Neuronal stem cell (in vitro differentiated cells): ENCODE results near the gene JSRP1.
A peak's percentile ranks its signal among the peaks of the same experiment; 100 is the strongest.

Experiments used
- DNase-seq: peaks from one replicate; pipeline ENCODE4 v3.0.0-alpha.2; 2013; ENCODE audit warnings: low spot score
- H2AFZ ChIP-seq: one replicate; pipeline ENCODE4 v1.6.1; 2013; ENCODE audit warnings: mild to moderate bottlenecking, low read length, inconsistent platforms
- H2AK5ac ChIP-seq: 2 replicates; pipeline ENCODE4 v1.6.1; 2013; ENCODE audit warnings: low read depth, mild to moderate bottlenecking, inconsistent platforms, low read length, moderate library complexity, mixed read lengths
- H2BK120ac ChIP-seq: 2 replicates; pipeline ENCODE4 v1.6.1; 2013; ENCODE audit warnings: low read depth, mild to moderate bottlenecking, inconsistent platforms, low read length, moderate library complexity, mixed read lengths
- H2BK12ac ChIP-seq: one replicate; pipeline ENCODE4 v1.6.1; 2013; ENCODE audit warnings: low read length, inconsistent platforms
- H2BK15ac ChIP-seq: 2 replicates; pipeline ENCODE4 v1.6.1; 2013; ENCODE audit warnings: mild to moderate bottlenecking, low read length, inconsistent platforms, mixed read lengths
- H2BK5ac ChIP-seq: one replicate; pipeline ENCODE4 v1.6.1; 2013; ENCODE audit warnings: inconsistent platforms, mild to moderate bottlenecking, low read length, moderate library complexity
- H3K14ac ChIP-seq: one replicate; pipeline ENCODE4 v1.6.1; 2013; ENCODE audit warnings: low read length, inconsistent platforms
- H3K18ac ChIP-seq: 2 replicates; pipeline ENCODE4 v1.6.1; 2013; ENCODE audit warnings: low read length, inconsistent platforms
- H3K23ac ChIP-seq: 2 replicates; pipeline ENCODE4 v1.6.1; 2013; ENCODE audit warnings: low read depth, mild to moderate bottlenecking, mixed read lengths, low read length, inconsistent platforms; ENCODE audit not compliant: poor library complexity
- H3K27ac ChIP-seq: replicated peaks from 3 replicates; pipeline ENCODE4 v1.5.1; 2013; ENCODE audit warnings: low read length, inconsistent platforms
- H3K27me3 ChIP-seq, 3 experiments: 2 replicates each; pipeline ENCODE4 v1.6.1; 2013; ENCODE audit warnings: low read length in 3 of 3, mild to moderate bottlenecking in 2 of 3, inconsistent platforms in 1 of 3, low read depth in 1 of 3, mixed read lengths in 1 of 3, moderate library complexity in 1 of 3; ENCODE audit not compliant: control insufficient read depth in 3 of 3, insufficient read depth in 3 of 3
- H3K36me3 ChIP-seq, 2 donors: replicated peaks in 1 of 2; 2 replicates each; pipeline ENCODE4 v1.6.1; 2013; ENCODE audit warnings: low read length in 2 of 2; ENCODE audit not compliant: control insufficient read depth in 2 of 2, insufficient read depth in 2 of 2
- H3K4ac ChIP-seq: 2 replicates; pipeline ENCODE4 v1.6.1; 2013; ENCODE audit warnings: inconsistent platforms, mild to moderate bottlenecking, low read length, moderate library complexity
- H3K4me1 ChIP-seq, 2 donors: 1 replicate in 1 of 2; 2 replicates in 1 of 2; pipeline ENCODE4 v1.6.1; 2013; ENCODE audit warnings: low read length in 2 of 2, low read depth in 1 of 2; ENCODE audit not compliant: control insufficient read depth in 2 of 2, insufficient read depth in 1 of 2
- H3K4me2 ChIP-seq: one replicate; pipeline ENCODE4 v1.6.1; 2013; ENCODE audit warnings: mild to moderate bottlenecking, low read length, inconsistent platforms; ENCODE audit not compliant: insufficient read depth, poor library complexity, severe bottlenecking
- H3K4me3 ChIP-seq, 2 donors: 2 replicates each; pipeline ENCODE4 v1.5.1; 2013; ENCODE audit warnings: low read length in 2 of 2, mild to moderate bottlenecking in 2 of 2, inconsistent platforms in 1 of 2, moderate library complexity in 1 of 2
- H3K79me1 ChIP-seq: one replicate; pipeline ENCODE4 v1.6.1; 2013; ENCODE audit warnings: low read depth, mild to moderate bottlenecking, inconsistent platforms, low read length, moderate library complexity
- H3K9ac ChIP-seq: one replicate; pipeline ENCODE4 v1.6.1; 2013; ENCODE audit warnings: mild to moderate bottlenecking, low read depth, low read length, inconsistent platforms; ENCODE audit not compliant: poor library complexity
- H3K9me3 ChIP-seq, 2 donors: replicated peaks in 1 of 2; 2 replicates each; pipeline versions ENCODE3 to v1.6.1; 2013; ENCODE audit warnings: low read length in 2 of 2, mild to moderate bottlenecking in 2 of 2, inconsistent platforms in 1 of 2, low read depth in 1 of 2, mixed read lengths in 1 of 2, moderate library complexity in 1 of 2; ENCODE audit not compliant: control insufficient read depth in 2 of 2, insufficient read depth in 1 of 2
- H4K8ac ChIP-seq: one replicate; pipeline ENCODE4 v1.6.1; 2013; ENCODE audit warnings: low read depth, mild to moderate bottlenecking, inconsistent platforms, low read length, moderate library complexity
- H4K91ac ChIP-seq: one replicate; pipeline ENCODE4 v1.6.1; 2013; ENCODE audit warnings: low read length, low read depth, mild to moderate bottlenecking, inconsistent platforms; ENCODE audit not compliant: poor library complexity
- WGBS, 2 donors: extraction: QIAGEN DNeasy Blood & Tissue Kit; methylation state at CpG; one replicate each; pipeline ENCODE4 v1.1.7; 2013; ENCODE audit warnings: missing lambda C conversion rate in 2 of 2, mixed read lengths in 1 of 2; ENCODE audit not compliant: insufficient read length in 2 of 2, insufficient replicate concordance in 1 of 2; ENCODE audit errors: extremely low coverage in 2 of 2; 5-methylcytosine and 5-hydroxymethylcytosine counted together

Gene JSRP1

GRCh38 chr19:2291185-2291751 lies 35.1 kb upstream of the JSRP1 start:
- Histone ChIP-seq H2BK120ac (no peak overlapping the region), H3K27ac (no peak overlapping the region), H3K4ac (no peak overlapping the region), H4K91ac (no peak overlapping the region), H3K9ac (peak overlapping the region; percentile 60), H3K14ac (peak overlapping the region; percentile 71), H3K79me1 (peaks cover 3% of the 10 kb centered on the region), H3K4me3 (peak overlapping the region in 1 of 2 donors; percentile 73), H2AFZ (no peak overlapping the region), H3K36me3 (no peaks in the 10 kb centered on the region), H4K8ac (no peak overlapping the region), H3K18ac (peak overlapping the region; percentile 90), H3K4me1 (peaks cover 5 to 15% of the 10 kb centered on the region in 2 donors), H3K23ac (peak overlapping the region; percentile 93), H2BK5ac (peak overlapping the region; percentile 75), H2BK15ac (no peak overlapping the region), H3K4me2 (peak overlapping the region; percentile 91), H3K9me3 (peaks cover 0 to 4% of the 10 kb centered on the region in 2 donors), H2BK12ac (no peak overlapping the region), H3K27me3 (peaks cover 38 to 71% (median 42%) of the 10 kb centered on the region in 3 experiments), H2AK5ac (no peak overlapping the region)
- no CpG with 5 or more reads among the region's 67 CpGs for WGBS, 2 donors
- peak; percentile 71 for DNase-seq

GRCh38 chr19:2290441-2291184 lies 34.4 kb upstream of the JSRP1 start:
- Histone ChIP-seq H3K4me2 (peak overlapping the region; percentile 91), H3K9ac (peak overlapping the region; percentile 60), H3K36me3 (no peaks in the 10 kb centered on the region), H3K27ac (no peak overlapping the region), H3K4ac (no peak overlapping the region), H4K91ac (no peak overlapping the region), H3K23ac (peak overlapping the region; percentile 93), H3K4me3 (peak overlapping the region in 1 of 2 donors; percentile 73), H2BK5ac (no peak overlapping the region), H2BK120ac (no peak overlapping the region), H3K14ac (peak overlapping the region; percentile 71), H2AFZ (peak overlapping the region; percentile 73), H3K27me3 (peaks cover 38 to 73% (median 38%) of the 10 kb centered on the region in 3 experiments), H2AK5ac (peak overlapping the region; percentile 37), H3K79me1 (peaks cover 3% of the 10 kb centered on the region), H4K8ac (no peak overlapping the region), H3K18ac (peak overlapping the region; percentile 64), H3K9me3 (peaks cover 0 to 4% of the 10 kb centered on the region in 2 donors), H2BK12ac (no peak overlapping the region), H2BK15ac (peak overlapping the region; percentile 85), H3K4me1 (peaks cover 5 to 15% of the 10 kb centered on the region in 2 donors)
- no peak for DNase-seq
- WGBS, 2 donors: no CpG with 5 or more reads among the region's 82 CpGs

- peak overlapping the region; percentile 33 for H3K4me2 ChIP-seq
- peaks cover 37 to 69% (median 38%) of the 10 kb centered on the region in 3 experiments for H3K27me3 ChIP-seq
- H3K4me3 ChIP-seq: no peak overlapping the region
- peaks cover 3% of the 10 kb centered on the region for H3K79me1 ChIP-seq
- H2BK5ac ChIP-seq: no peak overlapping the region
- H3K9ac ChIP-seq: no peak overlapping the region
- no peak overlapping the region for H3K27ac ChIP-seq
- WGBS, 2 donors: no CpG with 5 or more reads among the region's 74 CpGs
- peak overlapping the region; percentile 93 for H3K23ac ChIP-seq
- H3K18ac ChIP-seq: peak overlapping the region; percentile 64
- no peak overlapping the region for H4K8ac ChIP-seq
- peak overlapping the region; percentile 71 for H3K14ac ChIP-seq
- H2AFZ ChIP-seq: peak overlapping the region; percentile 73
- H2AK5ac ChIP-seq: no peak overlapping the region
- no peak overlapping the region for H2BK12ac ChIP-seq
- no peak overlapping the region for H2BK120ac ChIP-seq
- no peak overlapping the region for H4K91ac ChIP-seq
- H2BK15ac ChIP-seq: no peak overlapping the region
- no peak overlapping the region for H3K4ac ChIP-seq
- H3K9me3 ChIP-seq: peaks cover 0 to 4% of the 10 kb centered on the region in 2 donors
- H3K4me1 ChIP-seq: peaks cover 2 to 14% of the 10 kb centered on the region in 2 donors
- no peak for DNase-seq
- no peaks in the 10 kb centered on the region for H3K36me3 ChIP-seq
These were observed 33.7 kb upstream of the JSRP1 start for GRCh38 chr19:2289714-2290435.
